ENCODE results near the gene FRS3. TPM values are rescaled to one million over a fixed set of nuclear protein-coding genes. Genes with fewer than 3 reads are reported as not detected.
A peak's percentile ranks its signal among the peaks of the same experiment; 100 is the strongest.

The FRS3 gene
- total RNA-seq, 1 experiment from 2014 or later, result 5.9 TPM

DNA sequence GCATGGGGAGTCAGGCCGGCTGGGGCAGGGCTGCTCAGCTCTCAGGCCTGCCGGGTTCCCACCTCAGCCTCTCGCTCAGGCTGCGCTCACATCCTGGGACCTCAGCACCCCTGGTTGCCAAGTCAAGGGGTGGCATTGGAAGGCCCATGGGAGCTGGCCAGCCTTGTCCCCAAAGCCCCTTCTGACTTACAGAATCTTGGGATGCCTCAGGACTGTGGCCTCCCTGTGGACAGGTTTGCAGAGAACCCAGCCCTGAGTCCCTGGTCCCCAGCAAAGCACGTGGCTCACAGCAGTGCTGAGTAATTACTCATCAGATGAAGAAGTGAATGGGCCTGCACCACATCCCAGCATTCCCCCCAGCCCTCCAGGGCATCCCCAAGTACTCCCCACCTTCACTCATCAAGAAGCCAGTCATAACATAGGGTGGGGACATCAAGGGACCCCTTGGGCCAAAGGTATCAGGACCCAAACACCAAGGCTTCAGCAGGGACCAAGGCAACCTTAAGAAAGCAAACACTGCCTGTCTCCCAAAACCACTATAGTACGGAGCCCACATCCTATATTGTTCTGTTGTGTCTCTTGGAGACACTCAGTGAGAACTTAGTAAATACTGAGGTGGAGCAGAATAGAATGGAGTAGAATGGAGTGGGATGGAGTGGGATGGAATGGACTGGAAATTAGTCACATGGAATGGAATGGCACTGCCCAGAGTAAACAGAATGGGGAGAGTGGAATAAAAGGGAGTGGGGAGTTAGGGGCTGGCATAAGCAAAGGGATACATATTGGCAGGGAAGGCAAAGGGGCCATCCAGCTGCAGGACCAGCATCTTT is 36.1 kb downstream of the FRS3 start (continued):
- TF ChIP-seq ZNF274 (IDR thresholded peaks at IDR 0.05; ENCODE audit: low read depth, low read length), result no peak

GRCh38 chr6:41741625-41742490 is 37.8 kb downstream of the FRS3 start:
- H3K79me2 ChIP-seq (ENCODE audit: insufficient read depth, low read length), result no peaks in the 10 kb centered on the region
- TF ChIP-seq EGR1 (IDR thresholded peaks at IDR 0.05; ENCODE audit: low read depth) (no peak), POLR2A (IDR thresholded peaks at IDR 0.05; ENCODE audit: borderline replicate concordance, extremely low read depth, insufficient read depth, insufficient read length) (no peak), RAD21 (IDR thresholded peaks at IDR 0.05; ENCODE audit: low read depth) (no peak), ZNF274 (IDR thresholded peaks at IDR 0.05; ENCODE audit: low read depth, low read length) (no peak), ELF1 (IDR thresholded peaks at IDR 0.05; ENCODE audit: borderline replicate concordance, low read depth) (no peak), CEBPB (IDR thresholded peaks at IDR 0.05; ENCODE audit: low read depth) (no peak), EZH2phosphoT487 (IDR thresholded peaks at IDR 0.05; ENCODE audit: borderline replicate concordance) (no peak), ZFX (IDR thresholded peaks at IDR 0.05) (no peak), FOSL1 (IDR thresholded peaks at IDR 0.05; ENCODE audit: low read depth) (no peak), JUND (IDR thresholded peaks at IDR 0.05) (no peak), SRF (IDR thresholded peaks at IDR 0.05; ENCODE audit: low read depth) (no peak), SIN3A (IDR thresholded peaks at IDR 0.05; ENCODE audit: low read depth) (no peak), YY1 (IDR thresholded peaks at IDR 0.05; ENCODE audit: extremely low read depth, insufficient replicate concordance, low read depth, low read length) (no peak), ZBTB33 (IDR thresholded peaks at IDR 0.05; ENCODE audit: extremely low read depth, insufficient replicate concordance, low read length) (no peak), POLR2AphosphoS5 (IDR thresholded peaks at IDR 0.05; ENCODE audit: low read depth, low read length) (no peak), SP1 (IDR thresholded peaks at IDR 0.05; ENCODE audit: low read depth) (no peak)
- TF ChIP-seq, protein P1, sequence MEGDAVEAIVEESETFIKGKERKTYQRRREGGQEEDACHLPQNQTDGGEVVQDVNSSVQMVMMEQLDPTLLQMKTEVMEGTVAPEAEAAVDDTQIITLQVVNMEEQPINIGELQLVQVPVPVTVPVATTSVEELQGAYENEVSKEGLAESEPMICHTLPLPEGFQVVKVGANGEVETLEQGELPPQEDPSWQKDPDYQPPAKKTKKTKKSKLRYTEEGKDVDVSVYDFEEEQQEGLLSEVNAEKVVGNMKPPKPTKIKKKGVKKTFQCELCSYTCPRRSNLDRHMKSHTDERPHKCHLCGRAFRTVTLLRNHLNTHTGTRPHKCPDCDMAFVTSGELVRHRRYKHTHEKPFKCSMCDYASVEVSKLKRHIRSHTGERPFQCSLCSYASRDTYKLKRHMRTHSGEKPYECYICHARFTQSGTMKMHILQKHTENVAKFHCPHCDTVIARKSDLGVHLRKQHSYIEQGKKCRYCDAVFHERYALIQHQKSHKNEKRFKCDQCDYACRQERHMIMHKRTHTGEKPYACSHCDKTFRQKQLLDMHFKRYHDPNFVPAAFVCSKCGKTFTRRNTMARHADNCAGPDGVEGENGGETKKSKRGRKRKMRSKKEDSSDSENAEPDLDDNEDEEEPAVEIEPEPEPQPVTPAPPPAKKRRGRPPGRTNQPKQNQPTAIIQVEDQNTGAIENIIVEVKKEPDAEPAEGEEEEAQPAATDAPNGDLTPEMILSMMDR (IDR thresholded peaks at IDR 0.05 in 2 of 3, conservative IDR thresholded peaks at IDR 0.05 in 1 of 3; ENCODE audit: borderline replicate concordance in 1 of 3, insufficient read depth in 1 of 3, low read depth in 2 of 3, low read length in 2 of 3), result no peak
- TF ChIP-seq, protein P2, sequence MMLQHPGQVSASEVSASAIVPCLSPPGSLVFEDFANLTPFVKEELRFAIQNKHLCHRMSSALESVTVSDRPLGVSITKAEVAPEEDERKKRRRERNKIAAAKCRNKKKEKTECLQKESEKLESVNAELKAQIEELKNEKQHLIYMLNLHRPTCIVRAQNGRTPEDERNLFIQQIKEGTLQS (IDR thresholded peaks at IDR 0.05), result no peak
- H3K27me3 ChIP-seq (ENCODE audit: insufficient read depth, low read length), result no peaks in the 10 kb centered on the region
- no peak for DNase-seq (ENCODE audit: low read depth, low spot score)
- no peak overlapping the region for H3K9ac ChIP-seq (ENCODE audit: low read length)
- ChIA-PET POLR2A (no interaction called here), CTCF (no interaction called here), RAD21 (ENCODE audit: low non-redundant PET in 1 of 2, low total read pairs in 2 of 2, uncharacterized antibody in 2 of 2, unreplicated experiment in 2 of 2) (no interaction called here)
- no peak overlapping the region for H3K4me3 ChIP-seq (replicated peaks in 1 of 2; ENCODE audit: low read depth in 1 of 2, low read length in 2 of 2)
- H3K9me3 ChIP-seq (ENCODE audit: control insufficient read depth in 1 of 2, insufficient read depth in 1 of 2, low read depth in 1 of 2, low read length in 2 of 2), result no peaks in the 10 kb centered on the region
- ATAC-seq, result peak; percentile 35
- no peak overlapping the region for H2AFZ ChIP-seq (ENCODE audit: low read depth, low read length, poor library complexity, severe bottlenecking)
- intact Hi-C loops (cut with micrococcal nuclease), result no loop called here
- H3K4me1 ChIP-seq (ENCODE audit: control insufficient read depth in 1 of 2, insufficient read depth in 2 of 2, low read length in 2 of 2), result peaks cover 6 to 19% of the 10 kb centered on the region in 2 experiments; a peak in 3 of 4 replicates
- H3K9me2 ChIP-seq (ENCODE audit: insufficient read depth), result no peaks in the 10 kb centered on the region
- no peaks in the 10 kb centered on the region for H3K36me3 ChIP-seq (ENCODE audit: control insufficient read depth in 1 of 2, insufficient read depth in 2 of 2, low read length in 2 of 2)
- H4K20me1 ChIP-seq (ENCODE audit: insufficient read depth), result no peaks in the 10 kb centered on the region
- H3K27ac ChIP-seq (ENCODE audit: low read depth, low read length), result no peak overlapping the region
- no TSS peak for BruUV-seq (replicated peaks)
- H3K4me2 ChIP-seq (ENCODE audit: low read length), result peak overlapping the region; percentile 46
